ENCODE measurements around the gene SLC16A2.

Gene SLC16A2

DNA sequence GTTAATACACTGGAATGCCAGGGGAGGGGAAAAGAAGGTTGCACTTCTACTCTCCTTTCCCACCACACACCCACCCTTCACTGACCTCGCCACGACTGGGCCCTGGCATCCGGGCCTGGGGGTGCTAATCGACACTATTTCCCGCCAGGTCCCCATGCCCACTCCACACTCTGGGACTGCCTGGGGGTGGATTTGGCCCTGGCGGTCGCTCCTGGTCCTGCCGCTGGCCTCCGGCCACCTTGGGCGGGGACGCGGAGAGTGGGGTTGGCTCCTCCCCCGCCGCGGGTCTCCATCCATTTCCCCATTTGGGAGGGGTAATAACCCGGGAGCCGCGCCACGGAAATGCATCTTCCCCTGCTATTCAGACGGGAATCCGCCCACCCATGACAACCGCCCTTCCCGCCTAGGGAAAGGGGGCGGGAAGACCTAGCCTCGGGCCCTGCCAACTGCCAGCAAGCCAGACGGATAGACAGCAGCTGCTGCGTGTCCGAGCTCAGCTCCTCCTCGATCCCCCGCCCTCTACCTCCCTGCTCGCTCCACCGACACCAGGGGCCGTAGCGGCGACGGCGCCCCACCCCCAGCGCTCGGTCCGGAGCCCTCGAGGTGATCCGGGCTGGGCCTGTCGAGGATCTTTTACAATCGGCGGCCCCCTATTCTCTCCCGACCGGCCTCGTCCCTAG, 115.0 kb downstream of the SLC16A2 start:
- DNase-seq (ENCODE audit: low spot score), result no peak

DNA sequence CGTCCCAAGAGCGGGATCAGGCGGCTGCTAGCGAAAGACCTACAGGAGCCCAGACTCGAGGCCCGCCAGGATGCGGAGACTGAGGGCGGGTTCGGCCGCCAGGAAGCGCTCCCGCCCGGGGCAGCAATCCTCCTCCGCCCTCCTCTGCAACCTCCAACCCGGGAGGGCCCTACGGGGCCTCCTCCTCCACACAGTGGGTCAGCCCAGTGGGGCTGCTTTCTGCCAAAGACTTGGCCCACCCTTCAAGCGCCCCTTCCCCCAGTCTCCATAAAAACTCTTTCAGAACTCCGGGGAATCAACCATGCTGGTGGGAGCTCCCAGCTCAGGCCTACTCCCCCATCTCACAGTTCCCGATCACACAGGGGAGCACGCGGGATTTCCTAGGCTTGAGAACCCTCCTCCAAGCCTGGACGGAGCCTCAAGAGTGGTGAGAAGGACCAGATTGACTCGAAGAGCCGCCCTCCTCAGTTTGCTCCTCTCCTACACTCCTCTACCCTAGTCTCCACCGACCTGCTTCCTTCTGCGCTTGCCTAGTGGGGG, 115.6 kb downstream of the SLC16A2 start:
- no peak for DNase-seq (ENCODE audit: low spot score)

DNA sequence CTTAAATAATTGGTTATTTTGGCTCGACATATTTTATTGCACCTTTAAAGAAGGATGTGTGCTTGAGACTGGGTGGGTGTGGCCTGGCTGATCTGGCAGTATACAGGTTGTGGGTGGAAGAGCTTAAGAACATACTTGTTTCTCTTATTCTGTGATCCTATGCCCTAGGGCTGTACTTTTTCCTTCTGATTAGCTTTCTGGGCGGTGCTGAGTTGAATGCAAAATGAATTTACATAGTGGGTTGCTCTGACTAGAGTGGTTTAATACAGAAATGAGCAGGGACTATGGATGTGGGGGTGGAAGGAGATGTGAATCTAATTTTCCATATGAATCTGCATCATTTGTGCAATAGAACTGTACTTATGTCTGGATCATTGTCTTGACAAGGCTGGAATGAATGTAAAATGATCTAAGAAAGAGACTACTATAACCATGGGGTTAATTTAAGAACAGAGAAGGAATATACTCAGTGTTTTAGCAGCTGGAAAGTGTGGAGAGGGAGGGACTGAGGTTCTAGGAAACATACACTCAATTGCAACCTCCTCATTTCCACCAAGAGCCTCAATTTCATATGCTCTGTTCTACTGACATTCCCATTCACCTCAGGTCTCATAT, 119.4 kb downstream of the SLC16A2 start:
- no peak for DNase-seq (ENCODE audit: low spot score)

DNA sequence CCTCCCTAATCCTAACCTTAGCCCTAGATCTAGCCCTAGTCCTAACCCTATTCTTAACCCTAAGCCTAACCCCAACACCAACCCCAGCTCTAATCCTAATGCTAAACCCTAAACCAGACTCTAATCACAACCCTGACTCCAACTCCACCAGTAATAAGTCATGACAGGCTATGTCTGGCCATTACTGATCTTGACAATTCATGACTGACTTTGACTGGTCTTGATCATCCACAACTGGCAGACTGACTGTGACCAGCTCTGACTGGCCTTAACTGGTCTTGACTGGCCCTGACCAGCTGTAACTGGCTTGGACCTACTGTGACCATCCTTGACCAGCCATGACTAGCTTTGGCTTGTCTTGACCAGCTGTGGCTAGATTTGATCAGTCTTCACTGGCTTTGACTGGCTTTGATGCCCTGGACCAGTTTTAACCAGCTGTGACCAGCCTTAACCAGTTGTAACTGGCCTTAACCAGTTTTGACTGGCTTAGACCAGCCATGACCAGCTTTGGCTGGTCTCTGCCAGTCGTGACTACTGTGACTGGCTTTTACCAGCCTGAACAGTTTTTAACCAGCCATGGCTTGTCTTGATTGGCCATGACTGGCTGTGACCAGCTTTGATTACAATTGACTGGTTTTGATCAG, 124.7 kb downstream of the SLC16A2 start:
- DNase-seq (ENCODE audit: low spot score), result no peak

DNA sequence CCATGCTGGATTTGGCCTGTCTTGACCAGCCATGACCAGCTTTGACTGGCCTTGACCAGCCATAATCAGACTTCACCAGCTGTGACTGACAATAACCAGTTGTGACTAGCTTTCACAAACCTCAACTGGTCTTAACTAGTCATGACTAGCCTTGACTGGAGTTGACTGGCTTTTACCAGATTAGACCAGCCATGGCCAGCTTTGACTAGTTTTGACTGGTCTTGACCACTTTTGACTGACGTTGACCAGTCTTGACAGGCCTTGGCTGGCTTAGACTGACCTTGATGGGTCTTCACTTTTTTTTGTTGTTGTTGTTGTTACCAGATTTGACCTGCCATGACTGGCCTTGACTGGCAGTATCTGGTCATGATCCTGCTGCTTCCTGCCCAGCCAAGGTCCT, 125.7 kb downstream of the SLC16A2 start:
- no peak for DNase-seq (ENCODE audit: low spot score)

DNA sequence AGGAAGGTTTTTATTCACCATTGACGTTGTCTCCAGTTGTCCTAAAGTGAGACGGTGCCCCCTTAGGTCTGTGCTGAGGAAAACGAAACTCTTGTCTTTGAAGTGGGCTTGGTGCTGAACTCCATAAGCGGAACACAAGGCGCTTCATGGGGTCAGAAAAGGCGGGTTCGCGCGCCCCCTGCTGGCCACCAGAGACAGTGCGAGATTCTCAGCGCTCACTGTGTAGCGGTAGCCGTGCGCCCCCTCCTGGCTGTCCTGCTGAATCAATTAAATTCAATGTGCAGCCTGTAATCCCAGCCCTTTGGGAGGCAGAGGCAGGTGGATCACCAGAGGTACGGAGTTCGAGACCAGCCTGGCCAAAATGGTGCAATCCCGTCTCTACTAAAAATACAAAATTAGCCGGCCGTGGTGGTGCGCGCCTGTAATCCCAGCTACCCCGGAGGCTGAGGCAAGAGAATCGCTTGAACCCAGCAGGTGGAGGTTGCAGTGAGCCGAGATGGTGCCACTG, 129.1 kb downstream of the SLC16A2 start:
- peak; percentile 77 for DNase-seq (ENCODE audit: low spot score)

DNA sequence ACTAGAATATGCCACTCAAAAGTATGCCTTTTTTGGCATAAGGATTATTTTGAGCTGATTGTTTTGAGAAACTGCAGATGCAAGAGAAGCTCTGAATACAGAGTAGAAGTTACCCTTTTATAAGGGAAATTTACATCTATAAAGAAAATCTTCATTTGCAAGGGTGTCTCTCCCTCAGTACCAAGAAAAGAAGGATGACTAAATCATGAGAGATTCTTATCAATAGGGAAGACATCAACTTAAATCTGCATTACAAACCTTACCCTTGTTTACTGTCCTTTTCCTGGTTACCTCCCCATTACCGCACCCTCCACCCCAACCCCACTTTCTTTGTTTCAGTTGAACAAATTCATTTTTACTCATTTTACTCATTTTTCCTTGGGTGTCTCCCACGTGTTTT, 130.6 kb downstream of the SLC16A2 start:
- DNase-seq (ENCODE audit: low spot score), result no peak

DNA sequence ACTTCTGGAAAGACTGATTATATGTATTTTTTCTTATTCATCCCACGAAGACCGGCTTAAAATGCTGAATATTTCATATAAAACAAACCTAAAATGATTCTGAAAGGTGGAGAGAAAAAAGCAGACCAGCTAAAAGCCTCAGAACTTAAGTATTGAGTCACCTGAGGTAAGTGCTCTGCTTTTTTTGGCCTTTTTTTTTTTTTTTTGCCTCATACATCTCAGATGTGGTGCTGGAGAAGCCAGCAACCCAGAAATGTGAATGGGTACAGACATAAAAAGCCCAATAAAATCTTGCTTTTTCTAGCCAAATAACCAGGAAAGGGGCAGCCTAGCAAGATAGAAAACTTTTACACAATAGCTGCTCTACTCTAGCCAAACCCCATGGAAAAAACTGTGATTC, 136.1 kb downstream of the SLC16A2 start:
- DNase-seq (ENCODE audit: low spot score), result no peak

DNA sequence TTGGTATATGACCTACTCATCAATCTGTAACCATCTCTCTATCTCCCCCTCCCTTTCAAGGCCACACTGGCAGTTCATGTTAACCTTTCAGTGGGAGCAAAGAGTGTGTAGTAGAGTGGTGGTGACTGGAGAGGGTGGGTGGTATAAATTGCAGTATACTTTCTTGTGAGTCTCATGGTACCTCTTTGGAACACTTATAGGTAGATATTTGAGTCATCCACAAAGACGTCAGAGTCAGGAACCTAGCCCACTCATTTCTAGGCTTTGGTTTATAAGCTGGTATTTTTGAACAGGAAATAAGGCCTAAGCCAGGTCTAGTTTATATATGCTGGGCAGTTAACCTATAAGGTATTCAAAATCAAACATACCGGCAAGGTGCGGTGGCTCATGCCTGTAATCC, 156.8 kb downstream of the SLC16A2 start:
- no peak for DNase-seq (ENCODE audit: low spot score)

DNA sequence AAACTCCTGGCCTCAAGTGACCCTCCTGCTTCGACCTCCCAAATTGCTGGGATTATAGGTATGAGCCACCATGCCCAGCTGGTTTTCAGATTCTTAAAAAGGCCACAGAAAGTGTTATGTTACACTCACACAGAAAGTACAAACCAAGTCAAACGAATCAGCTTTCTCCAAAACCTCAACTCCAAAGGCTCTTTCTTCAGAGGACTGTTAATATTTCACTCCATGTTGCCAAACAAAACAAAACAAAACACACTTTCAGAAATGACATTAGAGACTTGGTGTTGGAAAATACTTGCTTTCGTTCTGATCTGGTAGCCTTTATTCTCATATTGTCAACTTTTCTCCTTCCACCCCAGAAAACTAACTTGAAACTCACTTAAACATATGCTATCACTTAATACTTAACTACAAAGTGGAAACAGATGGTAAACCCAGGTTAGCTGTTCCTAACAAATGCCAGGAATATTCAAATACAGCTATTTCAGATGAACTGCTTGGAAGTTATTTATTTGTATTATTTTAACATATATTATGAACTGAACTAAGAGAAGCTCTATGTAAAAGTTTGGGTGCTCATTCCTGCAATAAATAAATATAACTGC, 158.4 kb downstream of the SLC16A2 start:
- DNase-seq (ENCODE audit: low spot score), result no peak

Data from hematopoietic multipotent progenitor cell treated with erythropoietin and hydrocortisone succinate and interleukin-3 and kit ligand, for 17 days (in vitro differentiated cells).